Hepatocyte (in vitro differentiated cells): ENCODE data around the gene TM9SF2. TPM values are rescaled to one million over a fixed set of nuclear protein-coding genes. Genes with fewer than 3 reads are reported as not detected.

Experiments used
- DNase-seq: peaks from one replicate; pipeline ENCODE4 v3.0.0-alpha.2; 2016; ENCODE audit warnings: low spot score
- H2AFZ ChIP-seq: fragments of 200-600 bp; sonication (generic); 2 replicates; pipeline ENCODE4 v1.6.0; 2016; ENCODE audit warnings: antibody characterized with exemption, mild to moderate bottlenecking
- H3K27ac ChIP-seq: fragments of 200-600 bp; sonication (generic); 2 replicates; pipeline ENCODE4 v1.5.1; 2016; ENCODE audit warnings: mild to moderate bottlenecking
- H3K27me3 ChIP-seq: fragments of 200-600 bp; sonication (generic); 2 replicates; pipeline ENCODE4 v1.6.1; 2016
- H3K36me3 ChIP-seq: fragments of 200-600 bp; sonication (generic); replicated peaks from 2 replicates; pipeline ENCODE4 v1.5.1; 2016; ENCODE audit warnings: low read depth; ENCODE audit not compliant: insufficient read depth
- H3K4me1 ChIP-seq: fragments of 200-600 bp; sonication (generic); 2 replicates; pipeline ENCODE4 v1.5.1; 2016; ENCODE audit warnings: mild to moderate bottlenecking, moderate library complexity; ENCODE audit not compliant: insufficient read depth
- H3K4me2 ChIP-seq: fragments of 200-600 bp; sonication (generic); 2 replicates; pipeline ENCODE4 v1.6.0; 2016
- H3K4me3 ChIP-seq: fragments of 200-600 bp; sonication (generic); 2 replicates; pipeline ENCODE4 v1.5.1; 2016; ENCODE audit warnings: mild to moderate bottlenecking
- H3K79me2 ChIP-seq: fragments of 200-600 bp; sonication (generic); 2 replicates; pipeline ENCODE4 v1.6.0; 2017; ENCODE audit warnings: mild to moderate bottlenecking
- H3K9me2 ChIP-seq: fragments of 200-600 bp; sonication (generic); replicated peaks from 2 replicates; pipeline ENCODE4 v1.6.0; 2017; ENCODE audit warnings: mild to moderate bottlenecking; ENCODE audit not compliant: insufficient read depth
- H3K9me3 ChIP-seq: fragments of 200-600 bp; sonication (generic); 2 replicates; pipeline ENCODE4 v1.5.1; 2016; ENCODE audit warnings: low read depth, mild to moderate bottlenecking
- H4K20me1 ChIP-seq: fragments of 200-600 bp; sonication (generic); 2 replicates; pipeline ENCODE4 v1.6.0; 2016; ENCODE audit warnings: mild to moderate bottlenecking; ENCODE audit not compliant: insufficient read depth, poor library complexity, severe bottlenecking
- CTCF ChIP-seq: fragments of 200-600 bp; sonication (generic); IDR thresholded peaks from 2 replicates; pipeline ENCODE4 v1.5.1; 2016; ENCODE audit warnings: antibody characterized with exemption, mild to moderate bottlenecking; ENCODE audit not compliant: poor library complexity
- EZH2 ChIP-seq: fragments of 200-600 bp; sonication (generic); IDR thresholded peaks from 2 replicates; pipeline ENCODE4 v1.6.1; 2016; ENCODE audit warnings: antibody characterized with exemption, mild to moderate bottlenecking, borderline replicate concordance
- EZH2phosphoT487 ChIP-seq: fragments of 200-600 bp; sonication (generic); IDR thresholded peaks from one replicate; pipeline ENCODE4 v1.6.1; 2018; ENCODE audit warnings: antibody characterized with exemption, mild to moderate bottlenecking, low read depth, moderate library complexity; ENCODE audit not compliant: unreplicated experiment, severe bottlenecking
- WGBS: methylation state at CpG from one replicate; pipeline ENCODE4 v1.1.6; 2016; ENCODE audit warnings: low lambda C conversion rate; ENCODE audit errors: missing lambda C conversion rate; 5-methylcytosine and 5-hydroxymethylcytosine counted together
- polyA plus RNA-seq: library from polyadenylated mRNA; unstranded; fragments of >200 nt; fragmentation: Nextera tagmentation; extraction: Ambion mirVana; gene quantifications from 2 replicates; pipeline ENCODE4 v1.2.1, GENCODE V29; 2016
- total RNA-seq: library from RNA; depleted of rRNA; stranded (reverse); fragments of >200 nt; gene quantifications from 2 replicates; pipeline ENCODE4 v1.2.3, GENCODE V29; 2014

Gene TM9SF2
- total and polyA plus RNA-seq, 2 experiments from 2014 or later: 184 to 280 TPM

DNA sequence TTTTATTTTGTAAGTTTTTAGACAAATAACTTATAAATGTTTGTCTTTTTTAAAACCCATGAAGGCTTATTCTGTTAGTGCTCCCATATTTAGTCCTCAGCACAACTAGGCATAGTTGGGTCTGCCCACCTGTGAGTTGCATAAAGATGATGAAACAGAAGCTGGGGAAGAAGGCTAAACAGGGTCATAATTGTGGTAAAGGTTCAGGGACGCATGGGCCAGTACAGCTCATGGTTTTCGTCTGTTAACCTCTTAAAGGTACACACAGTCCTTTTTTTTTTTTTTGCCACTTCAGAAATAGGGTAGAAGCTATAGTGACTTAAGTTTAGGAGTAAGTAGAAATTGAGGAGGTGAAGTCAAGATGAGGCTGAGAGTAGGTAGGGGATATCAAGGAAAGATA is 58.3 kb downstream of the TM9SF2 start:
- H3K9me2 ChIP-seq: no peaks in the 10 kb centered on the region
- no peak overlapping the region for H3K4me3 ChIP-seq
- no peak for DNase-seq
- no peaks in the 10 kb centered on the region for H3K36me3 ChIP-seq
- H3K4me1 ChIP-seq: peaks cover 8% of the 10 kb centered on the region
- no peaks in the 10 kb centered on the region for H4K20me1 ChIP-seq
- H3K9me3 ChIP-seq: no peaks in the 10 kb centered on the region
- TF ChIP-seq EZH2phosphoT487 (no peak), EZH2 (no peak), CTCF (no peak)
- peak overlapping the region; percentile 41 for H3K27ac ChIP-seq
- H3K4me2 ChIP-seq: peak overlapping the region; percentile 23
- H3K27me3 ChIP-seq: no peaks in the 10 kb centered on the region
- 60% methylated on average over 2 of the region's 2 CpGs for WGBS
- peaks cover 2% of the 10 kb centered on the region for H3K79me2 ChIP-seq
- H2AFZ ChIP-seq: no peak overlapping the region

- no peak overlapping the region for H3K27ac ChIP-seq
- H3K4me1 ChIP-seq: peaks cover 8% of the 10 kb centered on the region
- DNase-seq: no peak
These were observed 62.1 kb downstream of the TM9SF2 start for GRCh38 chr13:99563404-99563803.

GRCh38 chr13:99564386-99564785 is 63.1 kb downstream of the TM9SF2 start:
- Histone ChIP-seq H3K4me3 (no peak overlapping the region), H3K4me1 (no peaks in the 10 kb centered on the region), H3K27me3 (no peaks in the 10 kb centered on the region), H3K4me2 (no peak overlapping the region), H3K9me3 (no peaks in the 10 kb centered on the region), H3K36me3 (no peaks in the 10 kb centered on the region), H4K20me1 (no peaks in the 10 kb centered on the region), H3K79me2 (no peaks in the 10 kb centered on the region), H3K27ac (no peak overlapping the region), H3K9me2 (no peaks in the 10 kb centered on the region), H2AFZ (no peak overlapping the region)
- no peak for TF ChIP-seq EZH2phosphoT487
- TF ChIP-seq EZH2: no peak
- TF ChIP-seq CTCF: no peak
- 95% methylated on average over 2 of the region's 2 CpGs for WGBS
- DNase-seq: no peak

More at GRCh38 chr13:99563404-99563803, 62.1 kb downstream of the TM9SF2 start:
- Histone ChIP-seq H3K27me3 (no peaks in the 10 kb centered on the region), H3K79me2 (no peaks in the 10 kb centered on the region), H3K9me3 (no peaks in the 10 kb centered on the region), H3K4me3 (no peak overlapping the region), H3K4me2 (no peak overlapping the region), H2AFZ (no peak overlapping the region), H4K20me1 (no peaks in the 10 kb centered on the region), H3K9me2 (no peaks in the 10 kb centered on the region), H3K36me3 (no peaks in the 10 kb centered on the region)
- TF ChIP-seq EZH2 (no peak), CTCF (no peak), EZH2phosphoT487 (no peak)
